ENCODE results near the gene TLCD4.

The TLCD4 gene

GRCh38 chr1:95118067-95118499 lies 928 bp downstream of the TLCD4 start:
- Histone ChIP-seq H3K4me1 (ENCODE audit: control insufficient read depth in 2 of 2, insufficient read depth in 2 of 2, low read length in 2 of 2) (peaks cover 9 to 12% of the 10 kb centered on the region in 2 donors), H3K27ac (ENCODE audit: low read depth in 2 of 2, low read length in 2 of 2) (peak overlapping the region in 1 of 2 donors; percentile 79), H3K36me3 (ENCODE audit: control insufficient read depth in 2 of 2, insufficient read depth in 2 of 2, low read length in 2 of 2) (no peaks in the 10 kb centered on the region), H3K9ac (ENCODE audit: low read depth in 1 of 2, low read length in 2 of 2) (peak overlapping the region; percentile 72 to 84), H3K9me3 (ENCODE audit: control insufficient read depth in 2 of 2, low read length in 2 of 2) (no peaks in the 10 kb centered on the region), H3K4me3 (ENCODE audit: low read length in 2 of 2) (peak overlapping the region; percentile 78 to 86), H3K27me3 (ENCODE audit: control insufficient read depth in 2 of 2, insufficient read depth in 2 of 2, low read length in 2 of 2) (peaks cover 0 to 2% of the 10 kb centered on the region in 2 donors)

- no peaks in the 10 kb centered on the region for H3K9me3 ChIP-seq (ENCODE audit: control insufficient read depth in 2 of 2, low read length in 2 of 2)
- no peak overlapping the region for H3K27ac ChIP-seq (ENCODE audit: low read depth in 2 of 2, low read length in 2 of 2)
- peaks cover 9 to 12% of the 10 kb centered on the region in 2 donors for H3K4me1 ChIP-seq (ENCODE audit: control insufficient read depth in 2 of 2, insufficient read depth in 2 of 2, low read length in 2 of 2)
- H3K9ac ChIP-seq (ENCODE audit: low read depth in 1 of 2, low read length in 2 of 2), result no peak overlapping the region
- peak overlapping the region; percentile 78 to 86 for H3K4me3 ChIP-seq (ENCODE audit: low read length in 2 of 2)
- H3K36me3 ChIP-seq (ENCODE audit: control insufficient read depth in 2 of 2, insufficient read depth in 2 of 2, low read length in 2 of 2), result no peaks in the 10 kb centered on the region
- peaks cover 0 to 2% of the 10 kb centered on the region in 2 donors for H3K27me3 ChIP-seq (ENCODE audit: control insufficient read depth in 2 of 2, insufficient read depth in 2 of 2, low read length in 2 of 2)
Observed at GRCh38 chr1:95118710-95119109, 1.6 kb downstream of the TLCD4 start.

- peak overlapping the region in 1 of 2 donors; percentile 86 for H3K4me3 ChIP-seq (ENCODE audit: low read length in 2 of 2)
- peaks cover 9 to 12% of the 10 kb centered on the region in 2 donors for H3K4me1 ChIP-seq (ENCODE audit: control insufficient read depth in 2 of 2, insufficient read depth in 2 of 2, low read length in 2 of 2)
- H3K9me3 ChIP-seq (ENCODE audit: control insufficient read depth in 2 of 2, low read length in 2 of 2), result no peaks in the 10 kb centered on the region
- H3K27me3 ChIP-seq (ENCODE audit: control insufficient read depth in 2 of 2, insufficient read depth in 2 of 2, low read length in 2 of 2), result peaks cover 0 to 2% of the 10 kb centered on the region in 2 donors
- no peaks in the 10 kb centered on the region for H3K36me3 ChIP-seq (ENCODE audit: control insufficient read depth in 2 of 2, insufficient read depth in 2 of 2, low read length in 2 of 2)
- no peak overlapping the region for H3K27ac ChIP-seq (ENCODE audit: low read depth in 2 of 2, low read length in 2 of 2)
- no peak overlapping the region for H3K9ac ChIP-seq (ENCODE audit: low read depth in 1 of 2, low read length in 2 of 2)
Observed at GRCh38 chr1:95119273-95119672, 2.1 kb downstream of the TLCD4 start.

DNA sequence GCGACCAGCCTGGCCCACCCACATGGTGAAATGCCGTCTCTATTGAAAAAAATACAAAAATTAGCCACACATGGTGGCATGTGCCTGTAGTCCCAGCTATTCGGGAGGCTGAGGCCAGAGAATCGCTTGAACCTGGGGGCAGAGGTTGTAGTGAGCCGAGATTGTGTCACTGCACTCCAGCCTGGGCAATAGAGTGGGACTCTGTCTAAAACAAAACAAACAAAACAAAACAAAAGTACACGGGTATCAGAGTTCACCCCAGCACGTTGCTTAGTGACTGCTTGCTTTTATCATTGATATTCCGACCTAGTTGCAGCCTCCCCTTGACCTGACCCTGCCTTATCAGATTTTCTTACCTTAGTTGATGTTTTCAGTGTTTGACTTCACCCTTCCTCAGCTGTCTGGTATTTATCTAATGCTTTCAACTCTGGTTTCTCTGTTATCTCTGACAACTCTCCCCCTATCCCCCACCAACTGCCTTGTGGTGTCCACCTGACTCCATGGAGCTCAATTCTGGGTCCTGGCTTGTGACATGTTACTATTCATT lies 5.1 kb downstream of the TLCD4 start:
- Histone ChIP-seq H3K9me3 (ENCODE audit: control insufficient read depth in 2 of 2, low read length in 2 of 2) (no peaks in the 10 kb centered on the region), H3K4me3 (ENCODE audit: low read length in 2 of 2) (no peak overlapping the region), H3K27me3 (ENCODE audit: control insufficient read depth in 2 of 2, insufficient read depth in 2 of 2, low read length in 2 of 2) (no peaks in the 10 kb centered on the region), H3K4me1 (ENCODE audit: control insufficient read depth in 2 of 2, insufficient read depth in 2 of 2, low read length in 2 of 2) (peaks cover 5 to 10% of the 10 kb centered on the region in 2 donors), H3K36me3 (ENCODE audit: control insufficient read depth in 2 of 2, insufficient read depth in 2 of 2, low read length in 2 of 2) (no peaks in the 10 kb centered on the region), H3K9ac (ENCODE audit: low read depth in 1 of 2, low read length in 2 of 2) (no peak overlapping the region), H3K27ac (ENCODE audit: low read depth in 2 of 2, low read length in 2 of 2) (peak overlapping the region in 1 of 2 donors; percentile 32)

DNA sequence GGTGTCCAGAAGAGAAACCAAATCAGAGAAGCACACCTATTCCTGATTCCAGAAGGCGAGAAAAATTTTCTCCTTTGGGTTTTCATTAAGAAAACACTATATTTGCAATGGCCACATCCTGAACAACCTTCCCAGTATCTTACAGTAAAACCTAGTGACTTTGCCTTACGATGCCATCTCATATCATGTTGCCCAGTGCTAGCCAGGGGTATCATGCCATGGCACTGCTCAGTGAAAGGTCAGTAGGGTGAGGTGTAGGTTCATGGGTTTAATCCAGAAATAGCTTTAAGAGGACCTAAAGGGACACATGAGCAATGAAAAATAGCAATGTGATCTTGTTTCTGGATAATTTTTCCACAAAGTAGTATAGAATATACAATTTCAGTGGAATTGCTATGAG lies 7.2 kb downstream of the TLCD4 start:
- Histone ChIP-seq H3K36me3 (ENCODE audit: control insufficient read depth in 2 of 2, insufficient read depth in 2 of 2, low read length in 2 of 2) (no peaks in the 10 kb centered on the region), H3K4me1 (ENCODE audit: control insufficient read depth in 2 of 2, insufficient read depth in 2 of 2, low read length in 2 of 2) (peaks cover 2 to 6% of the 10 kb centered on the region in 2 donors), H3K9ac (ENCODE audit: low read depth in 1 of 2, low read length in 2 of 2) (no peak overlapping the region), H3K4me3 (ENCODE audit: low read length in 2 of 2) (no peak overlapping the region), H3K27ac (ENCODE audit: low read depth in 2 of 2, low read length in 2 of 2) (no peak overlapping the region), H3K9me3 (ENCODE audit: control insufficient read depth in 2 of 2, low read length in 2 of 2) (no peaks in the 10 kb centered on the region), H3K27me3 (ENCODE audit: control insufficient read depth in 2 of 2, insufficient read depth in 2 of 2, low read length in 2 of 2) (no peaks in the 10 kb centered on the region)

GRCh38 chr1:95126366-95126765 lies 9.2 kb downstream of the TLCD4 start:
- H3K9me3 ChIP-seq (ENCODE audit: control insufficient read depth in 2 of 2, low read length in 2 of 2), result no peaks in the 10 kb centered on the region
- H3K4me1 ChIP-seq (ENCODE audit: control insufficient read depth in 2 of 2, insufficient read depth in 2 of 2, low read length in 2 of 2), result peaks cover 2 to 6% of the 10 kb centered on the region in 2 donors
- no peak overlapping the region for H3K27ac ChIP-seq (ENCODE audit: low read depth in 2 of 2, low read length in 2 of 2)
- H3K9ac ChIP-seq (ENCODE audit: low read depth in 1 of 2, low read length in 2 of 2), result no peak overlapping the region
- H3K27me3 ChIP-seq (ENCODE audit: control insufficient read depth in 2 of 2, insufficient read depth in 2 of 2, low read length in 2 of 2), result no peaks in the 10 kb centered on the region
- H3K4me3 ChIP-seq (ENCODE audit: low read length in 2 of 2), result no peak overlapping the region
- H3K36me3 ChIP-seq (ENCODE audit: control insufficient read depth in 2 of 2, insufficient read depth in 2 of 2, low read length in 2 of 2), result no peaks in the 10 kb centered on the region

- H3K4me3 ChIP-seq (ENCODE audit: low read length in 2 of 2), result no peak overlapping the region
- no peaks in the 10 kb centered on the region for H3K9me3 ChIP-seq (ENCODE audit: control insufficient read depth in 2 of 2, low read length in 2 of 2)
Observed at GRCh38 chr1:95126846-95127245, 9.7 kb downstream of the TLCD4 start.

DNA sequence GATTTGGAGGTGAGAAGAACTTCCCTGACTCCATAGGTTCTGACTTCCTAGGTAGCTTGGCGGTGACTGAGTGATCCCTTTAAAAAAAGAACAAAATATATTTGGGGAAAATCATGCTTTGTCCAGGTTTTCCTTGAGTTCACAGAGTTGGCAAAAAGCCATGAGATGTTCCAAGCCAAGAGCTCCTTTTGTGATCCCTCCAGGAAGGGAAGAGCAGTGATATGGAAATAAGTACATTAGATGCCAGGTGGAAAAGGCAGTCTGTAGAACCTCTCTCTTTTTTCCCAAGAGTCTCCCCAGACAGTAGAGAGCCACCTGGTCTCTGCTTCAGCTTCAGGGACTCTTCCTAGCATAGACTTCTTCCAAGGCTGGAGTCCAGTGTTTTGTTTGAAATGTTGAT lies 10.2 kb downstream of the TLCD4 start:
- Histone ChIP-seq H3K9me3 (ENCODE audit: control insufficient read depth in 2 of 2, low read length in 2 of 2) (no peaks in the 10 kb centered on the region), H3K27ac (ENCODE audit: low read depth in 2 of 2, low read length in 2 of 2) (no peak overlapping the region), H3K36me3 (ENCODE audit: control insufficient read depth in 2 of 2, insufficient read depth in 2 of 2, low read length in 2 of 2) (no peaks in the 10 kb centered on the region), H3K4me3 (ENCODE audit: low read length in 2 of 2) (no peak overlapping the region), H3K9ac (ENCODE audit: low read depth in 1 of 2, low read length in 2 of 2) (no peak overlapping the region), H3K27me3 (ENCODE audit: control insufficient read depth in 2 of 2, insufficient read depth in 2 of 2, low read length in 2 of 2) (no peaks in the 10 kb centered on the region), H3K4me1 (ENCODE audit: control insufficient read depth in 2 of 2, insufficient read depth in 2 of 2, low read length in 2 of 2) (peaks cover 0 to 2% of the 10 kb centered on the region in 2 donors)

More at GRCh38 chr1:95126846-95127245, 9.7 kb downstream of the TLCD4 start:
- no peaks in the 10 kb centered on the region for H3K36me3 ChIP-seq (ENCODE audit: control insufficient read depth in 2 of 2, insufficient read depth in 2 of 2, low read length in 2 of 2)
- no peak overlapping the region for H3K27ac ChIP-seq (ENCODE audit: low read depth in 2 of 2, low read length in 2 of 2)
- peaks cover 1 to 5% of the 10 kb centered on the region in 2 donors for H3K4me1 ChIP-seq (ENCODE audit: control insufficient read depth in 2 of 2, insufficient read depth in 2 of 2, low read length in 2 of 2)
- no peak overlapping the region for H3K9ac ChIP-seq (ENCODE audit: low read depth in 1 of 2, low read length in 2 of 2)
- no peaks in the 10 kb centered on the region for H3K27me3 ChIP-seq (ENCODE audit: control insufficient read depth in 2 of 2, insufficient read depth in 2 of 2, low read length in 2 of 2)

DNA sequence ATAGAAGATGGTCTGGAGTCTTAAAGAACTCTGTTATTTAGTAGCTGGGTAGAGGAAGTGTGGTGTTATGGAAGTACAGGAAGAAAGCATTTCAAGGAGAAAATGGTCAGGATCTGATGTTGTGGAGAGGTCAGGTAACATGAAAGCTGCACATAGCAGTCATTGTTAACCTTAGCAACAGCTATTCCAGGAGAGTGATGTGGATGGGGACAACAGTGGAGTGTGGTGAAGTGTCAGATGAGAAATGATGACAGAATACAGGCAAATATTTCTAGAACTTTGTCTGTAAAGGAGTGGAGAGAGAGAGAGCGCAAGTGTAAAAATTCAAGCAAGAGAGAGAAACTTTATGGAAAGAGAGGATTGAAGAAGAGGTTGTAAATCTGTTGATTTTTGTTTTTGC lies 15.6 kb downstream of the TLCD4 start:
- Histone ChIP-seq H3K4me3 (ENCODE audit: low read length in 2 of 2) (no peak overlapping the region), H3K4me1 (ENCODE audit: control insufficient read depth in 2 of 2, insufficient read depth in 2 of 2, low read length in 2 of 2) (no peaks in the 10 kb centered on the region), H3K9ac (ENCODE audit: low read depth in 1 of 2, low read length in 2 of 2) (no peak overlapping the region), H3K9me3 (ENCODE audit: control insufficient read depth in 2 of 2, low read length in 2 of 2) (no peaks in the 10 kb centered on the region), H3K27me3 (ENCODE audit: control insufficient read depth in 2 of 2, insufficient read depth in 2 of 2, low read length in 2 of 2) (no peaks in the 10 kb centered on the region), H3K36me3 (ENCODE audit: control insufficient read depth in 2 of 2, insufficient read depth in 2 of 2, low read length in 2 of 2) (no peaks in the 10 kb centered on the region), H3K27ac (ENCODE audit: low read depth in 2 of 2, low read length in 2 of 2) (no peak overlapping the region)

DNA sequence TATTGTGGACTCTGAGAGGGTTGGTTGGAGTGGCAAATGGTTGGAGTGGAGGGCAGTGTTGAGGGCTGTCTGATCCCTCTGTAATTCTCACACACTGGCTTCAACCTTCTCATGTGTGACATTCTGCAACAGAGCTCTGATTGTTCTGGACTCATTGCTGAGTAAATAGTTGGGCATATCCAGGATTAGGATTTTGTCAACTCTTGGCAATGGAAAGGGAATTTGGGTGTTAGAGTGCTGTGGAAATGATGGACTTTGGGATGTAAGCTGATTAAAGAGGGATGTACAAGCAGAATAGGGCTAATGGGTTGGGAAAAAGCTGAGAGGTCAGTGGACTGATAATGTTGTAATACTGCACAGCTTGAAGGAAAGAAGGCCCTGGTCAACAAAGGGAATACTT lies 16.5 kb downstream of the TLCD4 start:
- Histone ChIP-seq H3K27ac (ENCODE audit: low read depth in 2 of 2, low read length in 2 of 2) (no peak overlapping the region), H3K36me3 (ENCODE audit: control insufficient read depth in 2 of 2, insufficient read depth in 2 of 2, low read length in 2 of 2) (no peaks in the 10 kb centered on the region), H3K9me3 (ENCODE audit: control insufficient read depth in 2 of 2, low read length in 2 of 2) (no peaks in the 10 kb centered on the region), H3K27me3 (ENCODE audit: control insufficient read depth in 2 of 2, insufficient read depth in 2 of 2, low read length in 2 of 2) (no peaks in the 10 kb centered on the region), H3K4me3 (ENCODE audit: low read length in 2 of 2) (no peak overlapping the region), H3K4me1 (ENCODE audit: control insufficient read depth in 2 of 2, insufficient read depth in 2 of 2, low read length in 2 of 2) (no peaks in the 10 kb centered on the region), H3K9ac (ENCODE audit: low read depth in 1 of 2, low read length in 2 of 2) (no peak overlapping the region)

All from mucosa of rectum (tissue), 2 donors.